Measurements from ENCODE around the gene MC2R. TPM values are rescaled to one million over a fixed set of nuclear protein-coding genes. Genes with fewer than 3 reads are reported as not detected.
"Not testable (repeated sequence)": the region's sequence is repeated elsewhere in the genome, so short reads cannot be mapped to it uniquely, and the experiment has no call there.

MC2R gene
- total RNA-seq, 1 experiment from 2014 or later: not detected

DNA sequence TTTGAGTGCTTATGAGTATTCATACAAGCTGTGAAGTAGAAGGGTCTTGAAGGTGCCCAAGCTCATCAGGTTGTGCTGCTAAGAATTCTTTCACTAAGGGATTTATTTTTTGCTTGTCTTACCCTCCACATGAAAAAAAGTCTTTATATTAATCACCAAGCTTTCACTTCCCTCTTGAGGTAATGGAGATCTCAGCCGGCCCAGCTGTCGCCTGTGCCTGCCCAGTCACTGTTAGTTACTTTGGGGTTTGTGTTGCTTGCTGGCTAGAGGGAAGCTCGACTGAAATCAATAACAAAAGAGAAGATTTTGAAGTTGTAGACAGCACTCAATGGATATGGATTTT, 21.9 kb downstream of the MC2R start:
- no peak for DNase-seq (ENCODE audit: low read depth)

- DNase-seq (ENCODE audit: low read depth): no peak
Measured at GRCh38 chr18:13892098-13892497, 23.2 kb downstream of the MC2R start.

DNA sequence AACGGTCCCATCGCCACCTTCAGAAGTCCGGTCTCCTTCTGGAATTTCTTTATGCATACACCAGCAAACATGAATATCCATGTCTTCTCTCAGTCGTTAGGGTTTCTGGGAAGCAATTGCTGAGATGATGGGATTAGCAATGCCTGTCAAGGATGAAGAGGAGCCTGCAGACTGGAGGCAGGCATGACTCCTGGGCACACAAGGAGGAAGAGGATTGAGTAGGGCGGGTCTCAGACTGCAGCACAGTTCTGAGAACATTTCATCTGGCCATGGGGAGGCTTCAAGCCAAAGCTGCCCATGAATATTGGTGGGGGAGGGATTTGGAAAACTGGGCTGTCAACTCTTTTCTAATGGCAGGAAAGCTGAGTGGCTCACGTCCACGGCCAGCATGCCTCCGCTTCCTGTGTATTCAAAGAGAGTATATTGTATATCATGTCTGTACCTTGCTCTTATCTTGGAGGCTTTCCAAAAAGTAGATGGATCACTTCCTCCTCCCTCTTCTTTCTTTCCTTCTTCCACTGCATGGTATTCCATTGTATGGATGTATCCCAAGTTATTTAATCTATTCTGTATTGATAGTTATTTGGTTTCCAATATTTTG, 24.5 kb downstream of the MC2R start:
- no peak for DNase-seq (ENCODE audit: low read depth)

GRCh38 chr18:13889671-13890070, 25.7 kb downstream of the MC2R start:
- peak; percentile 64 for DNase-seq (ENCODE audit: low read depth)

DNA sequence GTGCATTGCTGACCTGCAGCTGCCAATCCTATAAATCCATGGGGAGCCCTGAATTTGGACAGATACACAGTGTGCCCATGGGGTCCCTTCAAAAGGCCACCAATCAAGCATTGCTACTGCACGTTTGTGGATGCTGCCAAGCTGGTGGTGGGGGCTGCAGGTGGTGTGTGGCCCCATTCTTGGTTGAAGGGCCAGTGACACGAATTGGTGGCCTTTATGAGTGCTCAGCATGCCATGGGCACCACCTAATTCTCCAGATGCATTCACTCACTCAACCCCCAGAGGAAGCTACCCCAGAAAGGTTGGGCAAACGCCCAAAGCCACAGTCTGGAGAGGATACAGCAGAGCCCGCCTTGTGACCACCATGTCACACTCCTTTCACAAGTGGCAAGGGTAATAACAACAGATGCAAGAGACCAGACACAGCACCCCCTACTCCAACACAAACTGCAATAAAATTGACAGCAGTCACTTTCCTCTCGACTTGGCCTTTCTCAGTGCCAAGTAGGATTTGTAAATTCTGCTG, 27.1 kb downstream of the MC2R start:
- no peak for DNase-seq (ENCODE audit: low read depth)

- DNase-seq (ENCODE audit: low read depth): no peak
Measured at GRCh38 chr18:13885009-13885408, 30.3 kb downstream of the MC2R start.

- no peak for DNase-seq (ENCODE audit: low read depth)
Measured at GRCh38 chr18:13879937-13880336, 35.4 kb downstream of the MC2R start.

GRCh38 chr18:13879492-13879891, 35.8 kb downstream of the MC2R start:
- no peak for DNase-seq (ENCODE audit: low read depth)

DNA sequence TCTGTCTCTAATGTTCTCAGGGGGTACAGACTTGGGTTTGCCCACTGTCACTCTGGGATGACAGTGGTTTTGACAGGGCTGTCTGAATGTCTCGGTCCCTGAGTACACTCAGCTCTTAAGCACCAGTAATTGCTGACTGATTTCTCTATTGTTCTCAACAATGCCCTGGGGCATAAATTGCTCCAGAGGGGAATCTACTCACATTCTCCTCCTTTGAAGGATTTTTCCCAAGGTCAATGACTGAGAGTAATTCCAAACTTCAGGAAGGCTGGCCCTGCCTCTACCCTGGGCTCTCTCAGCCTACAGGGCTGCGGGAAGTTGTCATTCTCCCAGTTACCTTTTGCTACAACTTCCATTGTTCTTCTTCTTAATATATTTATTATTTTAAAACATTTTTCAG, 36.5 kb downstream of the MC2R start:
- peak; percentile 21 for DNase-seq (ENCODE audit: low read depth)

GRCh38 chr18:13877157-13877556, 38.2 kb downstream of the MC2R start:
- DNase-seq (ENCODE audit: low read depth): no peak

DNA sequence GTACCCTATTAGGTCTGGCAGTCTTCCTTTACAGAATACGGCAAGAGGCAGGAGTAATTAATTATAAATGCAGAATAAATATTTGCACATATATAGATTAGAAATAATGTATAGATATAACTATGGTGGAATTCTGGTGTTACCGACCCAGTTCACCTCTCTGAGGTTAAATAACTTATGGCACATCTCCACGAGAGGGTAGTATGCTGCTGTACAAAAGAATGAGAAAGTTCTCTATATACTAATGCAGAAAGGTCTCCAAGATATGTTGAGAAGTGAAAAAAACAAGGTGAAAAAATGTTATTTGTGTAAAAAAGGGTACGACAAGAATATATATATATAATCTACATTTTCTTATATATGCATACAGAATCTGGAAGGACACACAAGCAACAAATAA, 40.8 kb downstream of the MC2R start:
- DNase-seq (ENCODE audit: low read depth): no peak

GRCh38 chr18:13872932-13873331, 42.4 kb downstream of the MC2R start:
- no peak for DNase-seq (ENCODE audit: low read depth)

DNA sequence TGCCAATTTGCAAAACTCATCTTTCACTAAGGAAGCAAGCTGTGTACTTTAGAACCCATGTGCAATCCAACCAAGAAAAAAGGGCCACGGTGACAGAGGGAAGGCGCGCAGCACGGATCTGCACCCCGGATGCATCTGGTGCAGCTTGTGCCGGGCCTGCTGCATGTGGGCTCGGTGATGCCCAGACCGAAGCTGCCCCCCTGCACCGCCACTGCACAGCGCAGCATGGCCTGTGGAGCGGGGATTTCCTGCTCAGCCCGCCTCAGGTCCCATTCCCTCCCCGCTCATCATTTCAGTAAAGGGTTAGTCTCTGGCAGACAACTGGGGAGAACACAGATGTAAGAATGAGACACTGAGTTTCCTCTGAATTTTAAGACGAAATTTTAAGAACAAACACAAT, 43.0 kb downstream of the MC2R start:
- no peak for DNase-seq (ENCODE audit: low read depth)

DNA sequence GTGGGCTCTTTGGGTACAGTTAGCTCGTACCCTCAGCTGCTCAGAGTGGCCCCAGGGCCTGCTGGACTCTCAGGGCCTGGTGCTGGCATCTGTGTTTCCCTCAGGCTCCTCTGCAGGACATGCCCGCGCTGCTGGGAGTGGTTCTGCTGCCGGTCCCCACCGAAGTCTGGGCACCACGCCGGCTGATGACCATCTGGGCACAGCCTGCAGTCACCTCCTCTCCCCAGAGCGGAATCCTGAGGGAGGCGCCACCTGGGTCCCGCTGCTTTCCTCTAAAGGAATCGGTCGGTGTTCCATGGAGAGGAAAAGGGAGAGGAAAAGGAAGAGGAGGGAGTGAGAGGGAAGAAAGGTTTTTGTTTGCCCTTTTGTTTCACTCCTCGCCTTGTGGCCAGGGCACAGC, 43.6 kb downstream of the MC2R start:
- no peak for DNase-seq (ENCODE audit: low read depth)

- no peak for DNase-seq (ENCODE audit: low read depth)
Measured at GRCh38 chr18:13868501-13869271, 46.6 kb downstream of the MC2R start.

- not testable (repeated sequence) for DNase-seq (ENCODE audit: low read depth)
Measured at GRCh38 chr18:13862898-13863297, 52.4 kb downstream of the MC2R start.

- no peak for DNase-seq (ENCODE audit: low read depth)
Measured at GRCh38 chr18:13849791-13850190, 65.5 kb downstream of the MC2R start.

DNA sequence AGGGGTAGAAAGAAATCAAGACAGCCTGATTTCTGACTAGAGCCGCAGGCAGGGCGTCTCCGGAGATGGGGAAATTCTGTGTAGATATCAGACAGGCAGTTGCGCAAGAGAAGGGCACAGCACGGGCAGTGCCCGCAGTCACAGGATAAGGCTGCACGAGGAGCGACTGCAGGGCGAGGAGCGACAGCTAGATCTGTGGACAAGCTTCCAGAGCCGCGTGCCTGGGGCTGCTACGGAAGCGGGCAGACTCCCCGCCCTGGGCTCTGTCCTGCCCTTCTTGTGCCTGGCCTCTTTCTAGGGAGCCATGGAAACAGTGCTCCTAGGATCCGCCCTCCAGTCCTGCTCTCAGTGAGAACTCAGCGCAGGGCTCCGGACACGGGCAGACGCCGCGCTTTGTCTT, 78.8 kb downstream of the MC2R start:
- no peak for DNase-seq (ENCODE audit: low read depth)

- no peak for DNase-seq (ENCODE audit: low read depth)
Measured at GRCh38 chr18:13835202-13835601, 80.1 kb downstream of the MC2R start.

DNA sequence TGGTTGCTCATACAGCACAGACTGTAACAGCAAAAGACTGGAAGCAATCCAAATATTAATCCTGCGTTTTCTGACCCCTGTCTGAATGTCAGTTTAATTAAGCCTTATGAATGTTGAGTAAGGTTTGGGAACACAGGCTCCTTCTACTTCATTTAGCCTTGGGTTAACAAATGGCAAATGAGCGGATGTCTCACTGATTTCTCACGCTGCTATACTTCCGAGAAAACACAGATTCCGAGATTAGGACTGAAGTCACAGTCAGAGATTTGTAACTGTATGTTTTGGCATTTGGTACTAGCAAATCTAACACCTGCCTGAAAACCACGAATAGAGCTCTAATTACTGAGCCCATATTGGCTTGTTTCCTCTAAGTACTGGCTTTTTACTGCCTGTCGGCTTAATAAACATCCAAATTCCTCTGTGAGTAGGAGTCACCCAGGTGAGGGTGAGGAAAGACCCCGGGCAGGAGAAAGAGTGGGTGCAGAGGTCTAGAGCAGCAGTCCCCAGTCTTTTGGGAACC, 80.8 kb downstream of the MC2R start:
- DNase-seq (ENCODE audit: low read depth): no peak

Data from M059J (cell line).